ENCODE data around the gene PLK5. TPM values are rescaled to one million over a fixed set of nuclear protein-coding genes. Genes with fewer than 3 reads are reported as not detected.

The PLK5 gene
- total and polyA plus RNA-seq, 2 experiments from 2014 or later = 0.97 to 1.2 TPM

- TF ChIP-seq REST (IDR thresholded peaks at IDR 0.05; ENCODE audit: unreplicated experiment) (no peak), ZNF331 (CRISPR knock-in tag; IDR thresholded peaks at IDR 0.05; ENCODE audit: low read depth) (no peak), POLR2AphosphoS5 (IDR thresholded peaks at IDR 0.05; ENCODE audit: low read depth) (no peak), EZH2 (IDR thresholded peaks at IDR 0.05; ENCODE audit: low read depth, unreplicated experiment) (no peak), ETS1 (IDR thresholded peaks at IDR 0.05) (no peak)
Measured at GRCh38 chr19:1574354-1575136, 50.7 kb downstream of the PLK5 start (continued).

GRCh38 chr19:1575323-1576241 lies 51.7 kb downstream of the PLK5 start:
- H3K9me3 Mint-ChIP-seq = no peaks in the 10 kb centered on the region
- Histone ChIP-seq H3K27me3 (ENCODE audit: insufficient read depth) (peaks cover 3% of the 10 kb centered on the region; the same call in 1 of the 2 replicates), H3K9me2 (ENCODE audit: insufficient read depth) (no peaks in the 10 kb centered on the region), H3K27ac (ENCODE audit: low read depth) (no peak overlapping the region), H3K4me1 (ENCODE audit: insufficient read depth) (no peaks in the 10 kb centered on the region), H3K79me2 (replicated peaks; ENCODE audit: insufficient read depth) (no peaks in the 10 kb centered on the region), H3K36me3 (ENCODE audit: insufficient read depth) (no peaks in the 10 kb centered on the region; the same call in 1 of the 2 replicates), H3K4me3 (no peak overlapping the region), H3F3A (replicated peaks; ENCODE audit: low read depth) (no peaks in the 10 kb centered on the region), H2AFZ (no peak overlapping the region), H4K20me1 (replicated peaks; ENCODE audit: insufficient read depth) (peaks cover 9% of the 10 kb centered on the region), H3K4me2 (no peak overlapping the region)
- DNase-seq (ENCODE audit: low spot score) = no peak
- peak; percentile 23 for ATAC-seq
- H3K27ac Mint-ChIP-seq = no peak overlapping the region
- no peak overlapping the region; the same call in 2 of the 3 replicates for H3K4me3 Mint-ChIP-seq
- no peaks in the 10 kb centered on the region for H3K4me1 Mint-ChIP-seq
- H3K27me3 Mint-ChIP-seq (ENCODE audit: insufficient read depth, low read depth, poor library complexity) = peaks cover 29% of the 10 kb centered on the region
- peaks cover 19% of the 10 kb centered on the region for H3K36me3 Mint-ChIP-seq (ENCODE audit: low read depth)
- TF ChIP-seq ZNF114 (CRISPR knock-in tag; IDR thresholded peaks at IDR 0.05) = no peak
- no peak for TF ChIP-seq EZH2 (IDR thresholded peaks at IDR 0.05; ENCODE audit: low read depth, unreplicated experiment)
- no peak for TF ChIP-seq STAT1 (IDR thresholded peaks at IDR 0.05; ENCODE audit: unreplicated experiment)
- no peak for TF ChIP-seq POLR2AphosphoS5 (IDR thresholded peaks at IDR 0.05; ENCODE audit: low read depth)
- TF ChIP-seq ETS1 (IDR thresholded peaks at IDR 0.05) = no peak
- TF ChIP-seq REST (IDR thresholded peaks at IDR 0.05; ENCODE audit: unreplicated experiment) = no peak
- TF ChIP-seq, protein P1, sequence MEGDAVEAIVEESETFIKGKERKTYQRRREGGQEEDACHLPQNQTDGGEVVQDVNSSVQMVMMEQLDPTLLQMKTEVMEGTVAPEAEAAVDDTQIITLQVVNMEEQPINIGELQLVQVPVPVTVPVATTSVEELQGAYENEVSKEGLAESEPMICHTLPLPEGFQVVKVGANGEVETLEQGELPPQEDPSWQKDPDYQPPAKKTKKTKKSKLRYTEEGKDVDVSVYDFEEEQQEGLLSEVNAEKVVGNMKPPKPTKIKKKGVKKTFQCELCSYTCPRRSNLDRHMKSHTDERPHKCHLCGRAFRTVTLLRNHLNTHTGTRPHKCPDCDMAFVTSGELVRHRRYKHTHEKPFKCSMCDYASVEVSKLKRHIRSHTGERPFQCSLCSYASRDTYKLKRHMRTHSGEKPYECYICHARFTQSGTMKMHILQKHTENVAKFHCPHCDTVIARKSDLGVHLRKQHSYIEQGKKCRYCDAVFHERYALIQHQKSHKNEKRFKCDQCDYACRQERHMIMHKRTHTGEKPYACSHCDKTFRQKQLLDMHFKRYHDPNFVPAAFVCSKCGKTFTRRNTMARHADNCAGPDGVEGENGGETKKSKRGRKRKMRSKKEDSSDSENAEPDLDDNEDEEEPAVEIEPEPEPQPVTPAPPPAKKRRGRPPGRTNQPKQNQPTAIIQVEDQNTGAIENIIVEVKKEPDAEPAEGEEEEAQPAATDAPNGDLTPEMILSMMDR (conservative IDR thresholded peaks at IDR 0.05; ENCODE audit: low read depth in 2 of 2) = no peak
- no peak for TF ChIP-seq JUNB (IDR thresholded peaks at IDR 0.05; ENCODE audit: unreplicated experiment)
- no peak for TF ChIP-seq ZNF331 (CRISPR knock-in tag; IDR thresholded peaks at IDR 0.05; ENCODE audit: low read depth)
- no peak for TF ChIP-seq CREB1 (CRISPR knock-in tag; IDR thresholded peaks at IDR 0.05; ENCODE audit: low read depth)
- TF ChIP-seq NANOG (IDR thresholded peaks at IDR 0.05; ENCODE audit: borderline replicate concordance) = no peak
- no peak for TF ChIP-seq EZH2phosphoT487 (IDR thresholded peaks at IDR 0.05; ENCODE audit: unreplicated experiment)

Data from GM23338 (cell line).